ENCODE results near the gene EPX. TPM values are rescaled to one million over a fixed set of nuclear protein-coding genes. Genes with fewer than 3 reads are reported as not detected.

The EPX gene
- total and polyA plus RNA-seq, 4 donors, result 0.14 to 0.96 TPM; not detected in 2

DNA sequence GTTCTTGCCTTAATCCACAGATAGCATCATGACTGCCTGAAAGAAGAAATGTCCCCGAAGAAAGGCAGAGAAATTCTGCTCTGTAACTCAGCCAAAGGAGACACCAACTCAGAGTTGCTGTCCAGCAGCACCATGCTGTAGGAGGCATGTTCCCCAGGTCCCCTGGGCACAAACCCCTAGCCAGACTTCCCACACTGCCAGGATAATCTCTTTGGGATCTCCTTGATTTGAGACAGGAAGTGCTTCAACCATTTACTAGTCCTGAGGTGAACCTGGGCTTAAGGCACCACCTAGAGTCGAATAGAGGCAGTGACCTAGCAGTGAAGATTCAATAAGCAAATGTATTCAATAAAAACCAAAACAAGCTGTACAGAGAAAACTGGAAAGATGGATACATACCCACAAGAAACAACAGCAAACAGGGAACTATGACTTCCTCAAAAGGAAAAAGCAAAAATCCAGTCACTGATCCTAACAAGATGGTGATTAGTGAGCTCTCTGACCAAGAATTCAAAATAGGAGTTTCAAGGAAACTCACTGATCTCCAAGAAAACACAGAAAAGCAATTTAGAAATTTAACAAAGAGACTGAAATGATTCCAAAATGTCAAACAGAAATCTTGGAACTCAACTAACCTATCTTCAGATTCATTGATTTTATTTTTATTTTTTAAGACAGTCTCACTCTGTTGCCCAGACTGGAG, 20.0 kb upstream of the EPX start:
- peaks cover 0 to 9% (median 4%) of the 10 kb centered on the region in 3 donors for H3K27me3 ChIP-seq (ENCODE audit: control insufficient read depth in 3 of 3, insufficient read depth in 3 of 3, low read length in 2 of 3)
- no peak overlapping the region for H3K27ac ChIP-seq (ENCODE audit: low read depth in 1 of 2, low read length in 1 of 2)
- no peak overlapping the region for H3K9ac ChIP-seq (ENCODE audit: insufficient read depth in 1 of 2, low read length in 2 of 2)
- ATAC-seq (ENCODE audit: insufficient read depth, low FRiP score) (no peak), DNase-seq (peak in 2 of 3 donors; percentile 7 to 10)
- 39 to 45% methylated on average over 2 of the region's 2 CpGs for WGBS, 2 donors
- H3K4me3 ChIP-seq, result no peak overlapping the region
- no peaks in the 10 kb centered on the region for H3K4me1 ChIP-seq (ENCODE audit: control insufficient read depth in 5 of 5, insufficient read depth in 5 of 5, low read length in 5 of 5)
- peaks cover 0 to 1% (median 0%) of the 10 kb centered on the region in 4 donors for H3K9me3 ChIP-seq (ENCODE audit: control insufficient read depth in 4 of 4, insufficient read depth in 3 of 4, low read length in 3 of 4)
- TF ChIP-seq, protein P1, sequence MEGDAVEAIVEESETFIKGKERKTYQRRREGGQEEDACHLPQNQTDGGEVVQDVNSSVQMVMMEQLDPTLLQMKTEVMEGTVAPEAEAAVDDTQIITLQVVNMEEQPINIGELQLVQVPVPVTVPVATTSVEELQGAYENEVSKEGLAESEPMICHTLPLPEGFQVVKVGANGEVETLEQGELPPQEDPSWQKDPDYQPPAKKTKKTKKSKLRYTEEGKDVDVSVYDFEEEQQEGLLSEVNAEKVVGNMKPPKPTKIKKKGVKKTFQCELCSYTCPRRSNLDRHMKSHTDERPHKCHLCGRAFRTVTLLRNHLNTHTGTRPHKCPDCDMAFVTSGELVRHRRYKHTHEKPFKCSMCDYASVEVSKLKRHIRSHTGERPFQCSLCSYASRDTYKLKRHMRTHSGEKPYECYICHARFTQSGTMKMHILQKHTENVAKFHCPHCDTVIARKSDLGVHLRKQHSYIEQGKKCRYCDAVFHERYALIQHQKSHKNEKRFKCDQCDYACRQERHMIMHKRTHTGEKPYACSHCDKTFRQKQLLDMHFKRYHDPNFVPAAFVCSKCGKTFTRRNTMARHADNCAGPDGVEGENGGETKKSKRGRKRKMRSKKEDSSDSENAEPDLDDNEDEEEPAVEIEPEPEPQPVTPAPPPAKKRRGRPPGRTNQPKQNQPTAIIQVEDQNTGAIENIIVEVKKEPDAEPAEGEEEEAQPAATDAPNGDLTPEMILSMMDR (IDR thresholded peaks at IDR 0.05; ENCODE audit: control extremely low read depth, extremely low read depth), result peak; percentile 15
- no peaks in the 10 kb centered on the region for H3K36me3 ChIP-seq (ENCODE audit: control insufficient read depth in 4 of 4, insufficient read depth in 4 of 4, low read length in 4 of 4)

DNA sequence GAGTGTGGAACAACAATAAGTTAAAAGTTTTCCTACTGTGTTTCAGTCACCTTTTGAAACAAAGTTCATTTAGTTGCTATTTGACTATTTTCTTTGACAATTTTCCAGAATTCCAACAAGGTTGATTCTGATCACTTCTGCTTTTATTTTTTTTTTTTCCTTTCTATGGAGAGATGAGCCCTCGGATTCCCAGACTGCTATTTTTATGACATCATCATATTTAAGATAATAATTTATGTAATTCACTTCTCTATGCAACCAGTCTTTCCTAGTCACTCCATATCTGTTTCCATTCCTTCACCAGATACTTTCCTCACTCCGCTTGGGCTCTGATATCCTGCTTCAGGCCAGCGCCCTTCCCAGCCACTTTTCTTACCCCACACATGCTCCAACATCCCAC, 17.7 kb upstream of the EPX start:
- Histone ChIP-seq H3K4me3 (no peak overlapping the region), H3K9ac (ENCODE audit: insufficient read depth in 1 of 2, low read length in 2 of 2) (no peak overlapping the region), H3K27me3 (ENCODE audit: control insufficient read depth in 3 of 3, insufficient read depth in 3 of 3, low read length in 2 of 3) (peaks cover 0 to 6% (median 4%) of the 10 kb centered on the region in 3 donors), H3K4me1 (ENCODE audit: control insufficient read depth in 5 of 5, insufficient read depth in 5 of 5, low read length in 5 of 5) (no peaks in the 10 kb centered on the region), H3K36me3 (ENCODE audit: control insufficient read depth in 4 of 4, insufficient read depth in 4 of 4, low read length in 4 of 4) (no peaks in the 10 kb centered on the region), H3K27ac (ENCODE audit: low read depth in 1 of 2, low read length in 1 of 2) (no peak overlapping the region), H3K9me3 (ENCODE audit: control insufficient read depth in 4 of 4, insufficient read depth in 3 of 4, low read length in 3 of 4) (no peaks in the 10 kb centered on the region)
- WGBS, 2 donors, result 60 to 69% methylated on average over 3 of the region's 3 CpGs
- no peak for DNase-seq
- no peak for ATAC-seq (ENCODE audit: insufficient read depth, low FRiP score)
- TF ChIP-seq, protein P1 (IDR thresholded peaks at IDR 0.05; ENCODE audit: control extremely low read depth, extremely low read depth), result no peak

DNA sequence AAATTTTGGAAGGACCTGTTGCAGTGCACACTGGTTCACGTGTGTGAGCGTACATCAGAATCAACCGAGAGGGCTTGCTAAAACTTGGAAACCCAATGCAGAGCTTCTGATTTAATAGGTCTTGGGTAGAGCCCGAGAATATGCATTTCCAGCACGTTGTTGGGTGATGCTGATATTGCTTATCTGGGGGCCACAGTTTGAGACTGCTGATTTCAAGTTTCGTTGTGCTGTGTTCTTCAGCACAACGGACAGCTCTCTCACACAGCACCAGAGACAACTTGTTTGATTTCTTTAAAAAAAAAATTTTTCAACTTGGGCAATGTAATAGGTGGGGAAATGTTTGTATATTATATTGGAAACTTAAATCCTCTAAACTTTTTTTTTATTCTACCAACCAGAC, 16.3 kb upstream of the EPX start:
- Histone ChIP-seq H3K9ac (ENCODE audit: insufficient read depth in 1 of 2, low read length in 2 of 2) (no peak overlapping the region), H3K9me3 (ENCODE audit: control insufficient read depth in 4 of 4, insufficient read depth in 3 of 4, low read length in 3 of 4) (no peaks in the 10 kb centered on the region), H3K27me3 (ENCODE audit: control insufficient read depth in 3 of 3, insufficient read depth in 3 of 3, low read length in 2 of 3) (peaks cover 0 to 4% (median 3%) of the 10 kb centered on the region in 3 donors), H3K36me3 (ENCODE audit: control insufficient read depth in 4 of 4, insufficient read depth in 4 of 4, low read length in 4 of 4) (no peaks in the 10 kb centered on the region), H3K27ac (ENCODE audit: low read depth in 1 of 2, low read length in 1 of 2) (no peak overlapping the region), H3K4me3 (no peak overlapping the region), H3K4me1 (ENCODE audit: control insufficient read depth in 5 of 5, insufficient read depth in 5 of 5, low read length in 5 of 5) (no peaks in the 10 kb centered on the region)
- DNase-seq, result peak in 1 of 3 donors; percentile 45
- WGBS, 2 donors, result 38 to 45% methylated on average over 7 of the region's 7 CpGs
- TF ChIP-seq, protein P1 (IDR thresholded peaks at IDR 0.05; ENCODE audit: control extremely low read depth, extremely low read depth), result no peak
- no peak for ATAC-seq (ENCODE audit: insufficient read depth, low FRiP score)
